H9 (cell line): Measurements from ENCODE around the gene SREBF1. TPM values are rescaled to one million over a fixed set of nuclear protein-coding genes. Genes with fewer than 3 reads are reported as not detected.

Experiments
- DNase-seq: peaks from one replicate; pipeline ENCODE4 v3.0.0-alpha.2; 2017
- H2AFZ ChIP-seq: one replicate; pipeline ENCODE4 v1.6.1; 2013; ENCODE audit warnings: mild to moderate bottlenecking, low read length, control low read depth, moderate library complexity
- H2AK5ac ChIP-seq: 2 replicates; pipeline ENCODE4 v1.6.1; 2013; ENCODE audit warnings: low read length, control low read depth, mixed read lengths; ENCODE audit not compliant: insufficient read length
- H2BK120ac ChIP-seq: one replicate; pipeline ENCODE4 v1.6.1; 2013; ENCODE audit warnings: low read depth, mild to moderate bottlenecking, low read length, control low read depth, inconsistent platforms; ENCODE audit not compliant: poor library complexity, severe bottlenecking
- H2BK12ac ChIP-seq: 2 replicates; pipeline ENCODE4 v1.6.1; 2013; ENCODE audit warnings: low read length, control low read depth, mixed read lengths, low read depth; ENCODE audit not compliant: insufficient read length
- H2BK15ac ChIP-seq: 2 replicates; pipeline ENCODE4 v1.6.1; 2013; ENCODE audit warnings: low read depth, low read length, control low read depth
- H2BK20ac ChIP-seq: one replicate; pipeline ENCODE4 v1.6.1; 2013; ENCODE audit warnings: low read depth, mild to moderate bottlenecking, low read length, control low read depth, inconsistent platforms; ENCODE audit not compliant: poor library complexity, severe bottlenecking
- H2BK5ac ChIP-seq: 2 replicates; pipeline ENCODE4 v1.6.1; 2013; ENCODE audit warnings: low read length, control low read depth, mixed read lengths; ENCODE audit not compliant: insufficient read length
- H3K14ac ChIP-seq: 2 replicates; pipeline ENCODE4 v1.6.1; 2013; ENCODE audit warnings: low read length, control low read depth; ENCODE audit not compliant: insufficient read depth
- H3K18ac ChIP-seq: 2 replicates; pipeline ENCODE4 v1.6.1; 2013; ENCODE audit warnings: low read depth, mild to moderate bottlenecking, mixed read lengths, low read length, control low read depth; ENCODE audit not compliant: insufficient read length
- H3K23ac ChIP-seq: 2 replicates; pipeline ENCODE4 v1.6.1; 2013; ENCODE audit warnings: low read length, control low read depth, mixed read lengths, low read depth; ENCODE audit not compliant: insufficient read length
- H3K23me2 ChIP-seq: 2 replicates; pipeline ENCODE4 v1.6.1; 2013; ENCODE audit warnings: low read depth, mild to moderate bottlenecking, mixed read lengths, low read length, control low read depth; ENCODE audit not compliant: insufficient read length, poor library complexity, severe bottlenecking
- H3K27ac ChIP-seq: 2 replicates; pipeline ENCODE4 v1.5.1; 2013; ENCODE audit warnings: low read length, control low read depth, mixed read lengths, low read depth; ENCODE audit not compliant: insufficient read length
- H3K27me3 ChIP-seq: 2 replicates; pipeline ENCODE4 v1.6.1; 2013; ENCODE audit warnings: low read length, control low read depth, inconsistent platforms; ENCODE audit not compliant: insufficient read depth
- H3K4ac ChIP-seq: 2 replicates; pipeline ENCODE4 v1.6.1; 2013; ENCODE audit warnings: low read depth, mild to moderate bottlenecking, control low read depth, inconsistent platforms, low read length, moderate library complexity
- H3K4me1 ChIP-seq: 2 replicates; pipeline ENCODE4 v1.6.1; 2013; ENCODE audit warnings: low read length, control low read depth, inconsistent platforms; ENCODE audit not compliant: insufficient read depth
- H3K4me2 ChIP-seq: 2 replicates; pipeline ENCODE4 v1.6.1; 2013; ENCODE audit warnings: low read length, control low read depth, mixed read lengths; ENCODE audit not compliant: insufficient read length, insufficient read depth
- H3K56ac ChIP-seq: 2 replicates; pipeline ENCODE4 v1.6.1; 2013; ENCODE audit warnings: low read depth, mild to moderate bottlenecking, mixed read lengths, low read length, control low read depth; ENCODE audit not compliant: insufficient read length
- H3K79me1 ChIP-seq: 2 replicates; pipeline ENCODE4 v1.6.1; 2013; ENCODE audit warnings: low read depth, mild to moderate bottlenecking, moderate library complexity, low read length, control low read depth, inconsistent platforms; ENCODE audit not compliant: insufficient read depth, poor library complexity, severe bottlenecking
- H3K79me2 ChIP-seq: 2 replicates; pipeline ENCODE4 v1.6.1; 2013; ENCODE audit warnings: low read length, control low read depth, inconsistent platforms; ENCODE audit not compliant: insufficient read depth
- H3K9ac ChIP-seq: 2 replicates; pipeline ENCODE4 v1.6.1; 2013; ENCODE audit warnings: low read length, control low read depth, mixed read lengths; ENCODE audit not compliant: insufficient read length; ENCODE audit errors: extremely low read depth
- H3K9me3 ChIP-seq: one replicate; pipeline ENCODE4 v1.6.1; 2013; ENCODE audit warnings: low read depth, low read length, inconsistent platforms; ENCODE audit not compliant: control insufficient read depth
- H3T11ph ChIP-seq: one replicate; pipeline ENCODE4 v1.6.1; 2013; ENCODE audit warnings: mild to moderate bottlenecking, low read length, control low read depth, inconsistent platforms
- H4K20me1 ChIP-seq: one replicate; pipeline ENCODE4 v1.6.1; 2013; ENCODE audit not compliant: control insufficient read depth, insufficient read length, insufficient read depth
- H4K5ac ChIP-seq: 2 replicates; pipeline ENCODE4 v1.6.1; 2013; ENCODE audit warnings: low read depth, mild to moderate bottlenecking, mixed read lengths, low read length, control low read depth; ENCODE audit not compliant: insufficient read length
- H4K8ac ChIP-seq: replicated peaks from 2 replicates; pipeline ENCODE4 v1.6.1; 2013; ENCODE audit warnings: low read length, control low read depth, mixed read lengths, low read depth; ENCODE audit not compliant: insufficient read length
- H4K91ac ChIP-seq: 2 replicates; pipeline ENCODE4 v1.6.1; 2013; ENCODE audit warnings: low read depth, mild to moderate bottlenecking, moderate library complexity, mixed read lengths, low read length, control low read depth; ENCODE audit not compliant: insufficient read length
- H3K27ac Mint-ChIP-seq, 3 experiments: 2 replicates in 2 of 3; 3 replicates in 1 of 3; pipeline ENCODE4 v1.8.0; 2020 to 2021; ENCODE audit warnings: mixed read lengths in 3 of 3, mild to moderate bottlenecking in 1 of 3, moderate library complexity in 1 of 3
- H3K27me3 Mint-ChIP-seq: 2 replicates; pipeline ENCODE4 v1.8.0; 2021; ENCODE audit warnings: low read depth, mild to moderate bottlenecking, moderate library complexity, mixed read lengths
- H3K36me3 Mint-ChIP-seq, 3 experiments: 2 replicates in 2 of 3; 3 replicates in 1 of 3; pipeline ENCODE4 v1.8.0; 2020 to 2021; ENCODE audit warnings: low read depth in 3 of 3, mixed read lengths in 3 of 3; ENCODE audit not compliant: insufficient read depth in 1 of 3
- H3K4me1 Mint-ChIP-seq, 2 experiments: 2 replicates each; pipeline ENCODE4 v1.8.0; 2020; ENCODE audit warnings: mixed read lengths in 2 of 2
- H3K4me3 Mint-ChIP-seq, 2 experiments: 2 replicates in 1 of 2; 3 replicates in 1 of 2; pipeline ENCODE4 v1.8.0; 2020 to 2021; ENCODE audit warnings: mild to moderate bottlenecking in 2 of 2, mixed read lengths in 2 of 2, moderate library complexity in 1 of 2
- H3K9me3 Mint-ChIP-seq, 2 experiments: 2 replicates in 1 of 2; 3 replicates in 1 of 2; pipeline ENCODE4 v1.8.0; 2020; ENCODE audit warnings: mild to moderate bottlenecking in 2 of 2, mixed read lengths in 2 of 2, moderate library complexity in 1 of 2
- CTCF ChIP-seq: fragments of 200-600 bp; sonication (generic); conservative IDR thresholded peaks from 3 replicates; pipeline ENCODE4 v1.8.0; 2021; ENCODE audit warnings: antibody characterized with exemption, mild to moderate bottlenecking
- WGBS: extraction: QIAGEN DNeasy Blood & Tissue Kit; methylation state at CpG from one replicate; pipeline ENCODE4 v1.1.7; 2013; ENCODE audit warnings: missing lambda C conversion rate, low lambda C conversion rate, mixed read lengths; ENCODE audit not compliant: insufficient read length; ENCODE audit errors: extremely low coverage; 5-methylcytosine and 5-hydroxymethylcytosine counted together
- total RNA-seq: library from RNA; stranded (reverse); gene quantifications from 2 replicates; pipeline ENCODE4 v1.2.1, GENCODE V29; 2021

SREBF1 gene
- total RNA-seq, 1 experiment from 2014 or later: 81.9 TPM

- Histone ChIP-seq H4K91ac (no peak overlapping the region), H2BK120ac (no peak overlapping the region), H2BK20ac (no peak overlapping the region), H2AFZ (no peak overlapping the region), H3K18ac (peak overlapping the region; percentile 5), H3K9me3 (no peaks in the 10 kb centered on the region), H2BK15ac (no peak overlapping the region), H3K27ac (no peak overlapping the region), H3K4ac (no peak overlapping the region), H2AK5ac (no peak overlapping the region), H4K8ac (no peak overlapping the region), H3K79me1 (peaks cover 5% of the 10 kb centered on the region), H4K20me1 (peaks cover 3% of the 10 kb centered on the region), H3K9ac (peak overlapping the region; percentile 2), H3T11ph (no peak overlapping the region), H2BK5ac (no peak overlapping the region), H3K79me2 (peaks cover 15% of the 10 kb centered on the region; the same call in 1 of the 2 replicates), H3K27me3 (no peaks in the 10 kb centered on the region), H3K4me1 (peaks cover 10% of the 10 kb centered on the region; the same call in 1 of the 2 replicates), H3K23ac (no peak overlapping the region), H3K23me2 (peaks cover 13% of the 10 kb centered on the region), H4K5ac (no peak overlapping the region), H2BK12ac (no peak overlapping the region), H3K14ac (peak overlapping the region; percentile 3; the same call in 1 of the 2 replicates), H3K4me2 (peak overlapping the region; percentile 44), H3K56ac (no peak overlapping the region)
- Mint-ChIP-seq H3K27me3 (no peaks in the 10 kb centered on the region), H3K4me1 (peaks cover 58 to 70% of the 10 kb centered on the region in 2 experiments), H3K9me3 (no peaks in the 10 kb centered on the region; a peak in 2 of 5 replicates), H3K4me3 (peak overlapping the region; percentile 76 to 87), H3K27ac (peak overlapping the region; percentile 42 to 96 (median 93)), H3K36me3 (peaks cover 8 to 36% (median 29%) of the 10 kb centered on the region in 3 experiments)
- TF ChIP-seq CTCF: no peak
- WGBS: no CpG with 5 or more reads among the region's 25 CpGs
- DNase-seq: no peak
Observed at GRCh38 chr17:17835415-17836249, 1.2 kb downstream of the SREBF1 start.
